OCI-LY7 (cell line): ENCODE measurements around the gene DPYSL3.

Experiments
- CTCF ChIP-seq: fragments of 200-600 bp; sonication (generic); conservative IDR thresholded peaks from 2 replicates; pipeline ENCODE4 v1.5.1; 2014; ENCODE audit warnings: mild to moderate bottlenecking, antibody characterized with exemption, low read length, moderate library complexity, mixed read lengths
- EZH2phosphoT487 ChIP-seq: fragments of 200-600 bp; sonication (generic); IDR thresholded peaks from 2 replicates; pipeline ENCODE4 v1.6.1; 2018; ENCODE audit warnings: low read depth, borderline replicate concordance, mild to moderate bottlenecking, mixed run types, antibody characterized with exemption, low read length, moderate library complexity, mixed read lengths

- TF ChIP-seq CTCF (no peak), EZH2phosphoT487 (no peak)
Measured at GRCh38 chr5:147446523-147446922, 63.3 kb downstream of the DPYSL3 start.
